ENCODE measurements around the gene CALD1.

CALD1 gene

GRCh38 chr7:134946260-134946659 is 166.8 kb downstream of the CALD1 start:
- Histone ChIP-seq H3K27me3 (replicated peaks in 2 of 5; ENCODE audit: control insufficient read depth in 4 of 5, insufficient read depth in 5 of 5, low read length in 4 of 5) (no peaks in the 10 kb centered on the region), H3K9me3 (ENCODE audit: control extremely low read depth in 1 of 5, control insufficient read depth in 4 of 5, insufficient read depth in 2 of 5, low read depth in 1 of 5, low read length in 4 of 5) (no peaks in the 10 kb centered on the region), H3K36me3 (ENCODE audit: control insufficient read depth in 4 of 4, insufficient read depth in 4 of 4, low read length in 3 of 4) (no peaks in the 10 kb centered on the region), H3K27ac (ENCODE audit: insufficient read depth in 1 of 2, low read depth in 1 of 2, low read length in 2 of 2, poor library complexity in 1 of 2, severe bottlenecking in 2 of 2) (no peak overlapping the region), H3K4me3 (ENCODE audit: control insufficient read depth in 1 of 7, extremely low read depth in 1 of 7, insufficient read depth in 4 of 7, low read depth in 2 of 7, low read length in 6 of 7) (no peak overlapping the region), H3K4me1 (ENCODE audit: control extremely low read depth in 1 of 4, control insufficient read depth in 4 of 4, insufficient read depth in 4 of 4, low read length in 3 of 4) (no peaks in the 10 kb centered on the region)
- CTCF ChIA-PET: no interaction called here
- WGBS (ENCODE audit: insufficient coverage): 93% methylated on average over 2 of the region's 2 CpGs
- POLR2A ChIA-PET: interaction anchor here (0.6 kb wide), 1 partner anchor 794 kb away, joined by 4 read pairs; no protein-coding TSS in a partner anchor
- no peak for DNase-seq

- Histone ChIP-seq H3K4me1 (ENCODE audit: control extremely low read depth in 1 of 4, control insufficient read depth in 4 of 4, insufficient read depth in 4 of 4, low read length in 3 of 4) (no peaks in the 10 kb centered on the region), H3K9me3 (ENCODE audit: control extremely low read depth in 1 of 5, control insufficient read depth in 4 of 5, insufficient read depth in 2 of 5, low read depth in 1 of 5, low read length in 4 of 5) (no peaks in the 10 kb centered on the region), H3K4me3 (ENCODE audit: control insufficient read depth in 1 of 7, extremely low read depth in 1 of 7, insufficient read depth in 4 of 7, low read depth in 2 of 7, low read length in 6 of 7) (no peak overlapping the region), H3K36me3 (ENCODE audit: control insufficient read depth in 4 of 4, insufficient read depth in 4 of 4, low read length in 3 of 4) (no peaks in the 10 kb centered on the region), H3K27ac (ENCODE audit: insufficient read depth in 1 of 2, low read depth in 1 of 2, low read length in 2 of 2, poor library complexity in 1 of 2, severe bottlenecking in 2 of 2) (no peak overlapping the region), H3K27me3 (replicated peaks in 2 of 5; ENCODE audit: control insufficient read depth in 4 of 5, insufficient read depth in 5 of 5, low read length in 4 of 5) (no peaks in the 10 kb centered on the region)
- POLR2A ChIA-PET: no interaction called here
- CTCF ChIA-PET: no interaction called here
- no peak for DNase-seq
- WGBS (ENCODE audit: insufficient coverage): 100% methylated on average over 8 of the region's 17 CpGs
These were observed 167.9 kb downstream of the CALD1 start for GRCh38 chr7:134947329-134947728.

GRCh38 chr7:134947831-134948230 is 168.4 kb downstream of the CALD1 start:
- no peaks in the 10 kb centered on the region for H3K27me3 ChIP-seq (replicated peaks in 2 of 5; ENCODE audit: control insufficient read depth in 4 of 5, insufficient read depth in 5 of 5, low read length in 4 of 5)
- DNase-seq: no peak
- no peaks in the 10 kb centered on the region for H3K9me3 ChIP-seq (ENCODE audit: control extremely low read depth in 1 of 5, control insufficient read depth in 4 of 5, insufficient read depth in 2 of 5, low read depth in 1 of 5, low read length in 4 of 5)
- CTCF ChIA-PET: no interaction called here
- no peaks in the 10 kb centered on the region for H3K36me3 ChIP-seq (ENCODE audit: control insufficient read depth in 4 of 4, insufficient read depth in 4 of 4, low read length in 3 of 4)
- no peak overlapping the region for H3K27ac ChIP-seq (ENCODE audit: insufficient read depth in 1 of 2, low read depth in 1 of 2, low read length in 2 of 2, poor library complexity in 1 of 2, severe bottlenecking in 2 of 2)
- H3K4me1 ChIP-seq (ENCODE audit: control extremely low read depth in 1 of 4, control insufficient read depth in 4 of 4, insufficient read depth in 4 of 4, low read length in 3 of 4): no peaks in the 10 kb centered on the region
- WGBS (ENCODE audit: insufficient coverage): no CpG with 5 or more reads among the region's 1 CpG
- no peak overlapping the region for H3K4me3 ChIP-seq (ENCODE audit: control insufficient read depth in 1 of 7, extremely low read depth in 1 of 7, insufficient read depth in 4 of 7, low read depth in 2 of 7, low read length in 6 of 7)
- POLR2A ChIA-PET: no interaction called here

- Histone ChIP-seq H3K36me3 (ENCODE audit: control insufficient read depth in 4 of 4, insufficient read depth in 4 of 4, low read length in 3 of 4) (no peaks in the 10 kb centered on the region), H3K27ac (ENCODE audit: insufficient read depth in 1 of 2, low read depth in 1 of 2, low read length in 2 of 2, poor library complexity in 1 of 2, severe bottlenecking in 2 of 2) (no peak overlapping the region), H3K4me3 (ENCODE audit: control insufficient read depth in 1 of 7, extremely low read depth in 1 of 7, insufficient read depth in 4 of 7, low read depth in 2 of 7, low read length in 6 of 7) (no peak overlapping the region), H3K27me3 (replicated peaks in 2 of 5; ENCODE audit: control insufficient read depth in 4 of 5, insufficient read depth in 5 of 5, low read length in 4 of 5) (no peaks in the 10 kb centered on the region), H3K9me3 (ENCODE audit: control extremely low read depth in 1 of 5, control insufficient read depth in 4 of 5, insufficient read depth in 2 of 5, low read depth in 1 of 5, low read length in 4 of 5) (no peaks in the 10 kb centered on the region), H3K4me1 (ENCODE audit: control extremely low read depth in 1 of 4, control insufficient read depth in 4 of 4, insufficient read depth in 4 of 4, low read length in 3 of 4) (no peaks in the 10 kb centered on the region)
- DNase-seq: no peak
- ChIA-PET POLR2A (no interaction called here), CTCF (no interaction called here)
- no CpG with 5 or more reads among the region's 4 CpGs for WGBS (ENCODE audit: insufficient coverage)
These were observed 168.8 kb downstream of the CALD1 start for GRCh38 chr7:134948246-134948645.

- no peaks in the 10 kb centered on the region for H3K27me3 ChIP-seq (replicated peaks in 2 of 5; ENCODE audit: control insufficient read depth in 4 of 5, insufficient read depth in 5 of 5, low read length in 4 of 5)
- H3K27ac ChIP-seq (ENCODE audit: insufficient read depth in 1 of 2, low read depth in 1 of 2, low read length in 2 of 2, poor library complexity in 1 of 2, severe bottlenecking in 2 of 2): no peak overlapping the region
- no peaks in the 10 kb centered on the region for H3K36me3 ChIP-seq (ENCODE audit: control insufficient read depth in 4 of 4, insufficient read depth in 4 of 4, low read length in 3 of 4)
- ChIA-PET POLR2A (no interaction called here), CTCF (no interaction called here)
- no peaks in the 10 kb centered on the region for H3K9me3 ChIP-seq (ENCODE audit: control extremely low read depth in 1 of 5, control insufficient read depth in 4 of 5, insufficient read depth in 2 of 5, low read depth in 1 of 5, low read length in 4 of 5)
- 100% methylated on average over 1 of the region's 1 CpG for WGBS (ENCODE audit: insufficient coverage)
- no peak overlapping the region for H3K4me3 ChIP-seq (ENCODE audit: control insufficient read depth in 1 of 7, extremely low read depth in 1 of 7, insufficient read depth in 4 of 7, low read depth in 2 of 7, low read length in 6 of 7)
- no peak for DNase-seq
- H3K4me1 ChIP-seq (ENCODE audit: control extremely low read depth in 1 of 4, control insufficient read depth in 4 of 4, insufficient read depth in 4 of 4, low read length in 3 of 4): no peaks in the 10 kb centered on the region
These were observed 169.3 kb downstream of the CALD1 start for GRCh38 chr7:134948736-134949135.

- no peaks in the 10 kb centered on the region for H3K36me3 ChIP-seq (ENCODE audit: control insufficient read depth in 4 of 4, insufficient read depth in 4 of 4, low read length in 3 of 4)
- H3K27ac ChIP-seq (ENCODE audit: insufficient read depth in 1 of 2, low read depth in 1 of 2, low read length in 2 of 2, poor library complexity in 1 of 2, severe bottlenecking in 2 of 2): no peak overlapping the region
- POLR2A ChIA-PET: no interaction called here
- 100% methylated on average over 2 of the region's 3 CpGs for WGBS (ENCODE audit: insufficient coverage)
- H3K4me3 ChIP-seq (ENCODE audit: control insufficient read depth in 1 of 7, extremely low read depth in 1 of 7, insufficient read depth in 4 of 7, low read depth in 2 of 7, low read length in 6 of 7): no peak overlapping the region
- no peaks in the 10 kb centered on the region for H3K27me3 ChIP-seq (replicated peaks in 2 of 5; ENCODE audit: control insufficient read depth in 4 of 5, insufficient read depth in 5 of 5, low read length in 4 of 5)
- no peaks in the 10 kb centered on the region for H3K9me3 ChIP-seq (ENCODE audit: control extremely low read depth in 1 of 5, control insufficient read depth in 4 of 5, insufficient read depth in 2 of 5, low read depth in 1 of 5, low read length in 4 of 5)
- DNase-seq: no peak
- no peaks in the 10 kb centered on the region for H3K4me1 ChIP-seq (ENCODE audit: control extremely low read depth in 1 of 4, control insufficient read depth in 4 of 4, insufficient read depth in 4 of 4, low read length in 3 of 4)
- CTCF ChIA-PET: no interaction called here
These were observed 169.7 kb downstream of the CALD1 start for GRCh38 chr7:134949171-134949570.

- Histone ChIP-seq H3K27me3 (replicated peaks in 2 of 5; ENCODE audit: control insufficient read depth in 4 of 5, insufficient read depth in 5 of 5, low read length in 4 of 5) (no peaks in the 10 kb centered on the region), H3K9me3 (ENCODE audit: control extremely low read depth in 1 of 5, control insufficient read depth in 4 of 5, insufficient read depth in 2 of 5, low read depth in 1 of 5, low read length in 4 of 5) (no peaks in the 10 kb centered on the region), H3K4me1 (ENCODE audit: control extremely low read depth in 1 of 4, control insufficient read depth in 4 of 4, insufficient read depth in 4 of 4, low read length in 3 of 4) (no peaks in the 10 kb centered on the region), H3K36me3 (ENCODE audit: control insufficient read depth in 4 of 4, insufficient read depth in 4 of 4, low read length in 3 of 4) (no peaks in the 10 kb centered on the region), H3K4me3 (ENCODE audit: control insufficient read depth in 1 of 7, extremely low read depth in 1 of 7, insufficient read depth in 4 of 7, low read depth in 2 of 7, low read length in 6 of 7) (no peak overlapping the region), H3K27ac (ENCODE audit: insufficient read depth in 1 of 2, low read depth in 1 of 2, low read length in 2 of 2, poor library complexity in 1 of 2, severe bottlenecking in 2 of 2) (no peak overlapping the region)
- CTCF ChIA-PET: interaction anchor here (0.8 to 2.2 kb wide), 9 partner anchors 11 to 347 kb away, joined by 3 to 12 read pairs (median 3); partner anchors contain the start of gene AGBL3
- 55% methylated on average over 6 of the region's 9 CpGs for WGBS (ENCODE audit: insufficient coverage)
- peak; percentile 35 to 57 (median 56) for DNase-seq
- POLR2A ChIA-PET: no interaction called here
These were observed 175.0 kb downstream of the CALD1 start for GRCh38 chr7:134954197-134955082.
